ENCODE measurements around the gene STAMBP.

GRCh38 chr2:73892631-73893329 is 64.0 kb downstream of the STAMBP start, which contains the start of gene ACTG2:
- TF ChIP-seq RAD21 (IDR thresholded peaks at IDR 0.05; ENCODE audit: low read length) (0 out of 2 replicates have a peak, but pooled peaks have one; percentile 0), CTCF (conservative IDR thresholded peaks at IDR 0.05; ENCODE audit: low read depth, low read length) (no peak), BHLHE40 (IDR thresholded peaks at IDR 0.05; ENCODE audit: low read depth, low read length) (no peak), POLR2A (IDR thresholded peaks at IDR 0.05; ENCODE audit: low read depth, low read length) (peak; percentile 68; the same call in 1 of the 2 replicates)

Data from IMR-90 (cell line).